T-cell (primary cell): ENCODE measurements around the gene ANKS1A. TPM values are rescaled to one million over a fixed set of nuclear protein-coding genes. Genes with fewer than 3 reads are reported as not detected.
"Not testable (repeated sequence)": the region's sequence is repeated elsewhere in the genome, so short reads cannot be mapped to it uniquely, and the experiment has no call there.

Experiments
- ATAC-seq, 4 experiments: fragments of 200-7000 bp in 3 of 4; fragments of 150-1000 bp in 1 of 4; cut with Tn5 transposase; replicated peaks in 1 of 4; 1 replicate in 3 of 4; 2 replicates in 1 of 4; pipeline ENCODE4 v1.10.0; 2021; ENCODE audit warnings: moderate library complexity in 3 of 4, mild to moderate bottlenecking in 2 of 4, moderate number of reproducible peaks in 1 of 4
- CTCF ChIA-PET, 2 donors: fragments of 300-600 bp; sonication (Branson Sonifier 250); formaldehyde crosslinking; loops; one replicate each; lab custom pipeline; 2022; ENCODE audit warnings: antibody characterized with exemption in 2 of 2; lab: Charles Lee
- POLR2A ChIA-PET, 2 donors: fragments of 300-600 bp; sonication (Branson Sonifier 250); formaldehyde crosslinking; loops; one replicate each; lab custom pipeline; 2022; ENCODE audit warnings: antibody characterized with exemption in 2 of 2; lab: Charles Lee
- DNase-seq, 35 experiments: peaks; one replicate each; pipeline versions ENCODE4 v3.0.0 to v3.0.0-alpha.2; 2013 to 2023
- H3K27ac ChIP-seq: one replicate; pipeline ENCODE4 v1.5.1; 2013; ENCODE audit warnings: low read length
- H3K27me3 ChIP-seq, 2 experiments: replicated peaks in 1 of 2; 1 replicate in 1 of 2; 2 replicates in 1 of 2; pipeline versions ENCODE4 v1.6.1 to v1.7.0; 2013; ENCODE audit warnings: low read length in 1 of 2, mixed read lengths in 1 of 2; ENCODE audit not compliant: control insufficient read depth in 2 of 2, insufficient read depth in 2 of 2; ENCODE audit errors: extremely low read depth in 1 of 2
- H3K36me3 ChIP-seq, 2 donors: 1 replicate in 1 of 2; 2 replicates in 1 of 2; pipeline versions ENCODE4 v1.6.1 to v1.7.0; 2013; ENCODE audit warnings: low read length in 1 of 2; ENCODE audit not compliant: control insufficient read depth in 2 of 2, insufficient read depth in 1 of 2; ENCODE audit errors: extremely low read depth in 1 of 2
- H3K4me1 ChIP-seq, 2 experiments: 1 replicate in 1 of 2; 2 replicates in 1 of 2; pipeline versions ENCODE4 v1.6.1 to v1.7.0; 2013; ENCODE audit warnings: low read length in 2 of 2, mixed read lengths in 1 of 2; ENCODE audit not compliant: insufficient read depth in 2 of 2, control insufficient read depth in 1 of 2; ENCODE audit errors: extremely low read depth in 1 of 2
- H3K4me3 ChIP-seq, 2 donors: 1 replicate in 1 of 2; 2 replicates in 1 of 2; pipeline versions ENCODE4 v1.5.1 to v1.7.0; 2013; ENCODE audit warnings: mild to moderate bottlenecking in 2 of 2, low read length in 1 of 2, moderate library complexity in 1 of 2; ENCODE audit not compliant: control insufficient read depth in 1 of 2; ENCODE audit errors: extremely low read depth in 1 of 2
- H3K9me3 ChIP-seq: 2 replicates; pipeline ENCODE4 v1.7.0; 2013
- H3K27ac Mint-ChIP-seq, 2 donors: one replicate each; pipeline ENCODE4 v1.8.0; 2020 to 2021; ENCODE audit warnings: mild to moderate bottlenecking in 2 of 2, mixed read lengths in 2 of 2
- H3K27me3 Mint-ChIP-seq, 2 donors: one replicate each; pipeline ENCODE4 v1.8.0; 2021 to 2022; ENCODE audit warnings: mixed read lengths in 2 of 2
- H3K36me3 Mint-ChIP-seq: one replicate; pipeline ENCODE4 v1.8.0; 2021; ENCODE audit warnings: mixed read lengths
- H3K4me1 Mint-ChIP-seq, 3 donors: one replicate each; pipeline ENCODE4 v1.8.0; 2020 to 2022; ENCODE audit warnings: mixed read lengths in 3 of 3, mild to moderate bottlenecking in 1 of 3
- H3K4me3 Mint-ChIP-seq, 3 donors: one replicate each; pipeline ENCODE4 v1.8.0; 2020 to 2022; ENCODE audit warnings: mild to moderate bottlenecking in 3 of 3, mixed read lengths in 3 of 3, moderate library complexity in 3 of 3
- H3K9me3 Mint-ChIP-seq, 3 donors: one replicate each; pipeline ENCODE4 v1.8.0; 2020 to 2022; ENCODE audit warnings: mixed read lengths in 3 of 3
- WGBS: methylation state at CpG from one replicate; pipeline ENCODE4 v1.1.5; 2013; ENCODE audit warnings: missing lambda C conversion rate; ENCODE audit not compliant: insufficient coverage; 5-methylcytosine and 5-hydroxymethylcytosine counted together
- total RNA-seq, 35 experiments: library from RNA in 6 of 35; stranded (reverse) in 6 of 35; fragments of 120-200 nt in 1 of 35; gene quantifications; one replicate each; pipeline versions ENCODE4 v1.2.1 to v1.2.4 and lab custom pipeline; 2013 to 2026

Gene ANKS1A, protein sequence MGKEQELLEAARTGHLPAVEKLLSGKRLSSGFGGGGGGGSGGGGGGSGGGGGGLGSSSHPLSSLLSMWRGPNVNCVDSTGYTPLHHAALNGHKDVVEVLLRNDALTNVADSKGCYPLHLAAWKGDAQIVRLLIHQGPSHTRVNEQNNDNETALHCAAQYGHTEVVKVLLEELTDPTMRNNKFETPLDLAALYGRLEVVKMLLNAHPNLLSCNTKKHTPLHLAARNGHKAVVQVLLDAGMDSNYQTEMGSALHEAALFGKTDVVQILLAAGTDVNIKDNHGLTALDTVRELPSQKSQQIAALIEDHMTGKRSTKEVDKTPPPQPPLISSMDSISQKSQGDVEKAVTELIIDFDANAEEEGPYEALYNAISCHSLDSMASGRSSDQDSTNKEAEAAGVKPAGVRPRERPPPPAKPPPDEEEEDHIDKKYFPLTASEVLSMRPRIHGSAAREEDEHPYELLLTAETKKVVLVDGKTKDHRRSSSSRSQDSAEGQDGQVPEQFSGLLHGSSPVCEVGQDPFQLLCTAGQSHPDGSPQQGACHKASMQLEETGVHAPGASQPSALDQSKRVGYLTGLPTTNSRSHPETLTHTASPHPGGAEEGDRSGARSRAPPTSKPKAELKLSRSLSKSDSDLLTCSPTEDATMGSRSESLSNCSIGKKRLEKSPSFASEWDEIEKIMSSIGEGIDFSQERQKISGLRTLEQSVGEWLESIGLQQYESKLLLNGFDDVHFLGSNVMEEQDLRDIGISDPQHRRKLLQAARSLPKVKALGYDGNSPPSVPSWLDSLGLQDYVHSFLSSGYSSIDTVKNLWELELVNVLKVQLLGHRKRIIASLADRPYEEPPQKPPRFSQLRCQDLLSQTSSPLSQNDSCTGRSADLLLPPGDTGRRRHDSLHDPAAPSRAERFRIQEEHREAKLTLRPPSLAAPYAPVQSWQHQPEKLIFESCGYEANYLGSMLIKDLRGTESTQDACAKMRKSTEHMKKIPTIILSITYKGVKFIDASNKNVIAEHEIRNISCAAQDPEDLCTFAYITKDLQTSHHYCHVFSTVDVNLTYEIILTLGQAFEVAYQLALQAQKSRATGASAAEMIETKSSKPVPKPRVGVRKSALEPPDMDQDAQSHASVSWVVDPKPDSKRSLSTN
- total RNA-seq (10 to 100 TPM; 11.1 to 14.4 (median 11.7) TPM), total RNA-seq (lab: John Stamatoyannopoulos, UW) (11.8 to 47.4 (median 26.9) reads per million in 29 experiments)
- 7.0 TPM for total RNA-seq (2013)

DNA sequence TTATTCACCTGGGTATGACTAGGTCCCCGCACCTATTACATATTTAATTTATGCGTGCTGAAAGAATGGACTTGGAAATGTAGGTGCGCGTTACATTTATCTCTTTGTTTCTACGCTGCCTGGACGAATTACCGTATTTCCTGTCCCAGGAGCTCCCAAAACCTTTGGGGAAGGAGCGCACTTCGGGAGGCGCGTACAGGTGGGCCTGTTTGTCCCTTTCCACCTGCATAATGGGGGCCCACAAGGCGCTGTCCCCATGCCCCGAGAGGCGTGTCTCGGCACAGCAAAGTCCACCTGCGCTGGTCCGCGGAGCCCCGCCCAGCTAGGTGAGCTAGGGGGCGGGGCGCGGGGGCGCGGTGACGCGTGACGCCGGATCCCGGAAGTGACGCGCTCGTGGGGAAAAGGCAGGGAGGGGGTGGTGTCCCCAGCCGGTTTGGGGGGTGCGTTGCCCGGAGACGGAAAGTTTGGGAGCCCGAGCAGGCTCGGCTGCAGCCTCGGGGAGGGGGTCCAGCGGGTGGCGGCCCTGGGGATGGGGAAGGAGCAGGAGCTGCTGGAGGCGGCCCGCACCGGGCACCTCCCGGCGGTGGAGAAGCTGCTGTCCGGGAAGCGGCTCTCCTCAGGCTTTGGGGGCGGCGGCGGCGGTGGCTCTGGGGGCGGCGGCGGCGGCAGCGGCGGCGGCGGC, at the start of gene ANKS1A:
ANKS1A (plus strand) TSS at position 382 of the 682 bp plus-strand sequence; CDS start at position 530, 148 bp downstream.
- Histone ChIP-seq H3K27ac (peak within 1 kb of the TSS; percentile 96), H3K4me1 (peaks cover 8 to 29% of the 10 kb centered on the region in 2 experiments), H3K36me3 (peaks cover 2 to 5% of the 10 kb centered on the region in 2 donors), H3K9me3 (no peaks in the 10 kb centered on the region), H3K27me3 (no peaks in the 10 kb centered on the region), H3K4me3 (peak within 1 kb of the TSS; percentile 79 to 95)
- no peaks in the 10 kb centered on the region for H3K27me3 Mint-ChIP-seq
- peaks cover 8% of the 10 kb centered on the region for H3K36me3 Mint-ChIP-seq
- DNase-seq (peak; percentile 75 to 95 (median 88)), ATAC-seq (peak; percentile 84 to 87 (median 86))
- peaks cover 55 to 69% (median 58%) of the 10 kb centered on the region in 3 donors for H3K4me1 Mint-ChIP-seq
- H3K27ac Mint-ChIP-seq: peak within 1 kb of the TSS; percentile 98 to 99
- ChIA-PET POLR2A (interaction anchor here (0.6 to 1.9 kb wide), 8 partner anchors 14 to 1917 kb away, joined by 3 to 8 read pairs (median 5); partner anchors contain the start of genes SNRPC (in 1 of the 2) and ZNF76 (in 1 of the 2)), CTCF (interaction anchor here in 1 of 2 donors (0.7 to 1.1 kb wide), 3 partner anchors 100 to 251 kb away, joined by 3 to 5 read pairs (median 4); partner anchors contain the start of gene SNRPC)
- under 1% methylated on average over 45 of the region's 60 CpGs for WGBS
- H3K9me3 Mint-ChIP-seq: peaks cover 0 to 4% (median 0%) of the 10 kb centered on the region in 3 donors
- peak within 1 kb of the TSS; percentile 98 to 100 (median 99) for H3K4me3 Mint-ChIP-seq

DNA sequence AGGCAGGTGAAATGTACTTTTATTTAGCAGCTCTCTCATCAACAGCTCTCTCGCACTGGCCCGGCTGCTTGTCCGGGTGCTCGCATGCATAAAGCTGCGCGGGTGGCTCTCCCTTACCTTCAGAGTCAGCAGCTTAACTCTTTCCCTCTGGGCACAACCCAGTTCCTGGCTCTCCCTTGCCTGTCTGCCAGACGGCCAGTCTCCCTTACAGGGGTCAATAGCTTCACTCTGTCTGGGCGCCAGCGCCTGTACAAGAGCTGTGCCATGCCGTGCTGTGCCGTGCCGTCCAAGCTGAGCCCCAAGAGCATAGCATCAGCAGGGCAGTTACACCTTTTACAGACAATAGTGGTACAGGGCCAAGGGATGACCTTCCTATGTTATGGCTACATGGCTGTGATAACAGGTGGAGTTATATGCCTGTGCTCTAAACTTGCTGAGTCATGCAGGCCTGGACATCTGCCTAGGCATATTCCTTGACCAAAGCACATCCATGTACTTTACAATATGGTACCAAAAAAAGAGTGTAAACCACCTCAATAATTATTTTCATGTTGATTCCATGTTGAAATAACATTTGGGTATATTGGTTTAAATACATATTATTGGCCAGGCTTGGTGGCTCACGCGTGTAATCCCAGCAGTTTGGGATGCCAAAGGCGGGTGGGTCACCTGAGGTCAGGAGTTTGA, 49.2 kb upstream of the ANKS1A start:
- H3K4me1 ChIP-seq: no peaks in the 10 kb centered on the region
- H3K27ac Mint-ChIP-seq: no peak overlapping the region
- no peaks in the 10 kb centered on the region for H3K27me3 Mint-ChIP-seq
- CTCF ChIA-PET: no interaction called here
- H3K4me3 ChIP-seq: no peak overlapping the region
- no peaks in the 10 kb centered on the region for H3K9me3 Mint-ChIP-seq
- H3K9me3 ChIP-seq: no peaks in the 10 kb centered on the region
- H3K27me3 ChIP-seq: no peaks in the 10 kb centered on the region
- H3K27ac ChIP-seq: no peak overlapping the region
- WGBS: 94% methylated on average over 12 of the region's 15 CpGs
- DNase-seq: no peak
- no peak for ATAC-seq
- peaks cover 42% of the 10 kb centered on the region for H3K36me3 Mint-ChIP-seq
- H3K4me1 Mint-ChIP-seq: peaks cover 0 to 6% (median 0%) of the 10 kb centered on the region in 3 donors
- H3K4me3 Mint-ChIP-seq: no peak overlapping the region
- peaks cover 7 to 26% of the 10 kb centered on the region in 2 donors for H3K36me3 ChIP-seq
- POLR2A ChIA-PET: no interaction called here

DNA sequence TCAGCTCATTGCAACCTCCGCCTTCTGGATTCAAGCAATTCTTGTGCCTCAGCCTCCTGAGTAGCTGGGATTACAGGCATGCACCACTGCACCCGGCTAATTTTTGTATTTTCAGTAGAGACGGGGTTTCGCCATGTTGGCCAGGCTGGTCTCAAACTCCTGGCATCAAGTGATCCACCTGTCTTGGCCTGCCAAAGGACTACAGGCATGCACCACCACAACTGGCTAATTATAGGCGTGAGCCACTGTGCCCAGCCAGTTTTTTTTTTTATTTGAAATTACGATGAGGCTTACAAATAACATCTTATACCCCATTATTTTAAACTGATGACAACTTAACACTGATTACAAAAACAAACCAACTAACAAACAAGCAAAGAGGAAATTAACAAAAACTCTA, 40.0 kb upstream of the ANKS1A start:
- H3K27me3 ChIP-seq, H3K27ac ChIP-seq, H3K27me3 Mint-ChIP-seq, H3K4me3 Mint-ChIP-seq, H3K4me1 Mint-ChIP-seq, H3K36me3 ChIP-seq, H3K4me3 ChIP-seq, H3K27ac Mint-ChIP-seq, CTCF ChIA-PET, H3K4me1 ChIP-seq, DNase-seq, H3K9me3 Mint-ChIP-seq, ATAC-seq, H3K9me3 ChIP-seq: not testable (repeated sequence)
- 97% methylated on average over 6 of the region's 6 CpGs for WGBS
- POLR2A ChIA-PET: interaction anchor here in 1 of 2 donors (0.6 kb wide), 1 partner anchor 1387 kb away, joined by 10 read pairs; no protein-coding TSS in a partner anchor
- peaks cover 49% of the 10 kb centered on the region for H3K36me3 Mint-ChIP-seq

DNA sequence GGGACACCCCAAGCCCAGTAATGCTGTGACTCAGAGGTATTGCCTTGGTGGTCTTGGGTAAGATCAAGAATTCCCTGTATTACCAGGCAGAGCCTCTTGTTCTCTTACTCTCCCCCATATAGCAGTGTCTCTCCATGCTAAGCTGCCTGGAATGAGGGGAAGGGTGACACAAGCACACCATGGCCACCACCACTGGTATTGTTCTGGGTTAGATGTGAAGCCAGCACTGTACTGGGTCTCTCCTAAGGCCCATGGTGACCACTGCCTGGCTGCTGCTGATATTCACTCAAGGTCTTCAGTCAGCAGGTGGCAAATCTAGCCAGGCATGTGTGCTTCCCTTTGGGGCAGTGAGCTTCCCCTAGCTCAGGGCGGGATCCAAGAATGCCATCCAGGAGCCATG, 37.7 kb upstream of the ANKS1A start:
- no peak overlapping the region for H3K27ac Mint-ChIP-seq
- no peak for ATAC-seq
- CTCF ChIA-PET: no interaction called here
- peaks cover 0 to 5% (median 2%) of the 10 kb centered on the region in 3 donors for H3K4me1 Mint-ChIP-seq
- no peaks in the 10 kb centered on the region for H3K9me3 Mint-ChIP-seq
- no peak for DNase-seq
- no peaks in the 10 kb centered on the region for H3K27me3 Mint-ChIP-seq
- Histone ChIP-seq H3K9me3 (no peaks in the 10 kb centered on the region), H3K27ac (no peak overlapping the region), H3K36me3 (peaks cover 0 to 12% of the 10 kb centered on the region in 2 donors), H3K4me3 (no peak overlapping the region), H3K4me1 (no peaks in the 10 kb centered on the region), H3K27me3 (no peaks in the 10 kb centered on the region)
- POLR2A ChIA-PET: no interaction called here
- peaks cover 47% of the 10 kb centered on the region for H3K36me3 Mint-ChIP-seq
- WGBS: 100% methylated on average over 1 of the region's 1 CpG
- no peak overlapping the region for H3K4me3 Mint-ChIP-seq

DNA sequence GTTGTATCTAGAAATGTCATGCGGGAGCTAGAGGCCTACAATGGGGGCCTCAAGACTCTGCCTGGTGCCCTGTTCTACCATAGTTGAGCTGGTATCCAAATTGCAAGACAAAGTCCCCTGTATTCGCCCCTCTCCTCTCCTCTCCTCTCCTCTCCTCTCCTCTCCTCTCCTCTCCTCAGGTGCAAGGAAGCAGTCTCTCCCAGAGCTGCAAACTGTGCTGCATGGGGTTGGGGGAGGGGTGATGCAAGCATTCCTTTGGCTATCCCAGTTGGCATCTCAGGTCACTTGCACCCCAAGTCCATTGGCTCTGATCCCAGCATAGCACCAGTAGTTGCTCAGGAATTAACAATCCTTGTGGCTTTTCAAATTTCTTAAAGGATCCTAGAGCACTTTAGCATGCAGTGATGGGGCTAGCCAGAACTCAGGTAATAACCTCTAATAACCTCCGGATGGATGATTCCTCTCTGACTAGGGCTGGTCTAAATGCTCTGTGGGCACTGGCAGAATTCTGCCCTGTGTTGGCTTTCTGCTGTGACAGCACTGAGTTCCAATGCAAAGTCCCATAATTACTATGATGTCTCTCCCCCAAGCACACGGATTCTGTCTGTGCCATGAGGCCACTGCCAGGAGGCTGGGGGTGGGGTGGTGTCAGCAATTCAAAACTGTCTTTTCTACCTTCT, 36.5 kb upstream of the ANKS1A start:
- H3K9me3 Mint-ChIP-seq: no peaks in the 10 kb centered on the region
- no peak overlapping the region for H3K4me3 ChIP-seq
- CTCF ChIA-PET: no interaction called here
- no peaks in the 10 kb centered on the region for H3K9me3 ChIP-seq
- H3K27ac ChIP-seq: no peak overlapping the region
- H3K36me3 Mint-ChIP-seq: peaks cover 52% of the 10 kb centered on the region
- WGBS: 100% methylated on average over 1 of the region's 4 CpGs
- H3K4me1 Mint-ChIP-seq: peaks cover 0 to 2% (median 0%) of the 10 kb centered on the region in 3 donors
- no peaks in the 10 kb centered on the region for H3K4me1 ChIP-seq
- no peak for DNase-seq
- H3K4me3 Mint-ChIP-seq: no peak overlapping the region
- H3K36me3 ChIP-seq: peaks cover 2 to 24% of the 10 kb centered on the region in 2 donors
- POLR2A ChIA-PET: no interaction called here
- no peaks in the 10 kb centered on the region for H3K27me3 ChIP-seq
- H3K27me3 Mint-ChIP-seq: no peaks in the 10 kb centered on the region
- ATAC-seq: no peak
- no peak overlapping the region for H3K27ac Mint-ChIP-seq
